ENCODE data around the gene DDB1. TPM values are rescaled to one million over a fixed set of nuclear protein-coding genes. Genes with fewer than 3 reads are reported as not detected.

DDB1 gene
- total and polyA plus RNA-seq, 2 of the 4 experiments (the other 2 are of a cell fraction), result 221 to 412 TPM

- no peak for TF ChIP-seq RCOR1 (IDR thresholded peaks at IDR 0.05; ENCODE audit: insufficient replicate concordance, low read length)
These were observed 55.5 kb downstream of the DDB1 start (continued) for GRCh38 chr11:61277186-61278000.

- H3K79me1 ChIP-seq (ENCODE audit: low read depth in 1 of 2, low read length in 2 of 2), result no peaks in the 10 kb centered on the region
- DNase-seq, result no peak
- CTCF ChIA-PET, result no interaction called here
- dilution Hi-C loops (cut with HindIII; ENCODE audit: low sequenced_read_pairs, unreplicated experiment), result no loop called here
- no peak overlapping the region for H3K4ac ChIP-seq (ENCODE audit: low read depth, low read length)
- no peak overlapping the region for H3K27ac ChIP-seq (ENCODE audit: insufficient read depth, low read length)
- H2BK20ac ChIP-seq (ENCODE audit: low read depth, low read length), result no peak overlapping the region
- H3K4me2 ChIP-seq (ENCODE audit: low read depth, low read length), result no peak overlapping the region
- H4K91ac ChIP-seq (ENCODE audit: insufficient read depth, low read depth, low read length), result no peak overlapping the region
- H3K23ac ChIP-seq (ENCODE audit: low read depth, low read length), result no peak overlapping the region
- H2BK5ac ChIP-seq (ENCODE audit: low read depth, low read length, poor library complexity, severe bottlenecking), result no peak overlapping the region
- ATAC-seq (ENCODE audit: low read depth), result no peak
- H3K18ac ChIP-seq (ENCODE audit: low read depth, low read length), result no peak overlapping the region
- H3K9me3 ChIP-seq (ENCODE audit: control insufficient read depth, insufficient read depth, low read length), result no peaks in the 10 kb centered on the region
- H4K20me1 ChIP-seq (ENCODE audit: insufficient read depth, low read length), result no peaks in the 10 kb centered on the region
- intact Hi-C loops (cut with micrococcal nuclease), result no loop called here
- H2BK15ac ChIP-seq (ENCODE audit: low read depth, low read length), result no peak overlapping the region
- no peaks in the 10 kb centered on the region; the same call in 1 of the 2 replicates for H3K36me3 ChIP-seq (ENCODE audit: control insufficient read depth, insufficient read depth, low read length)
- no peak overlapping the region for H2AK9ac ChIP-seq (replicated peaks; ENCODE audit: low read depth, low read length, poor library complexity)
- H3K4me1 ChIP-seq (ENCODE audit: control insufficient read depth, insufficient read depth, low read length), result peaks cover under 1% of the 10 kb centered on the region
- H3K56ac ChIP-seq (ENCODE audit: extremely low read depth, insufficient read depth, low read length), result no peak overlapping the region
- H2BK120ac ChIP-seq (ENCODE audit: low read depth, low read length), result no peak overlapping the region
- no peak overlapping the region for H3K14ac ChIP-seq (replicated peaks; ENCODE audit: low read depth, low read length)
- in situ Hi-C loops (cut with MboI; ENCODE audit: low sequenced_read_pairs), result no loop called here
- H2AFZ ChIP-seq (replicated peaks; ENCODE audit: low read length, poor library complexity), result no peak overlapping the region
- POLR2A ChIA-PET (ENCODE audit: unreplicated experiment), result no interaction called here
- TF ChIP-seq POLR2A (IDR thresholded peaks at IDR 0.05; ENCODE audit: low read depth, low read length) (no peak), CTCF (conservative IDR thresholded peaks at IDR 0.05; ENCODE audit: low read depth, low read length) (no peak), BHLHE40 (IDR thresholded peaks at IDR 0.05; ENCODE audit: low read depth, low read length) (no peak), ELK1 (IDR thresholded peaks at IDR 0.05; ENCODE audit: borderline replicate concordance, low read depth, low read length) (no peak), MAZ (IDR thresholded peaks at IDR 0.05; ENCODE audit: borderline replicate concordance, low read depth, low read length) (no peak), CHD1 (IDR thresholded peaks at IDR 0.05; ENCODE audit: low read depth, low read length) (no peak)
- H4K5ac ChIP-seq (ENCODE audit: low read depth, low read length), result no peak overlapping the region
- BruUV-seq (replicated peaks), result no TSS peak
- H3K9me1 ChIP-seq (ENCODE audit: insufficient read depth, low read length), result no peaks in the 10 kb centered on the region
- H3K4me3 ChIP-seq (ENCODE audit: insufficient read depth, low read depth, low read length), result no peak overlapping the region
- no peak overlapping the region for H4K8ac ChIP-seq (ENCODE audit: low read depth in 2 of 2, low read length in 2 of 2)
- H3K27me3 ChIP-seq (ENCODE audit: control insufficient read depth, insufficient read depth, low read length), result no peaks in the 10 kb centered on the region; the same call in 1 of the 2 replicates
- H2AK5ac ChIP-seq (ENCODE audit: low read depth, low read length), result no peak overlapping the region
- no peak overlapping the region for H3K9ac ChIP-seq (ENCODE audit: low read depth, low read length)
- WGBS, 2 experiments (ENCODE audit: extremely low coverage in 2 of 2, insufficient read length in 1 of 2), result 83% methylated on average over 1 of the region's 4 CpGs; no CpG with 5 or more reads in 1 of the 2 experiments
These were observed 57.7 kb downstream of the DDB1 start for GRCh38 chr11:61275191-61275590.
